Activated CD4-positive, alpha-beta memory T cell treated with anti-CD3 and anti-CD28 coated beads, Interleukin-2, amount 10 ng/mL, durations not matched to agents 7 days and 5 days (primary cell): Measurements from ENCODE around the gene H19. TPM values are rescaled to one million over a fixed set of nuclear protein-coding genes. Genes with fewer than 3 reads are reported as not detected.

Experiments
- CTCF ChIA-PET: fragments of 350-600 bp; sonication (Branson Sonifier 250); formaldehyde crosslinking; loops from one replicate; lab custom pipeline; 2021; ENCODE audit warnings: antibody characterized with exemption, inconsistent platforms; lab: Charles Lee
- POLR2A ChIA-PET: fragments of 350-600 bp; sonication (Branson Sonifier 250); formaldehyde crosslinking; loops from one replicate; lab custom pipeline; 2021; ENCODE audit warnings: antibody characterized with exemption; lab: Charles Lee
- DNase-seq: peaks from one replicate; pipeline ENCODE4 v3.0.0-alpha.2; 2020
- H3K27ac Mint-ChIP-seq: one replicate; pipeline ENCODE4 v1.8.0; 2021; ENCODE audit warnings: mild to moderate bottlenecking, mixed read lengths
- H3K27me3 Mint-ChIP-seq: one replicate; pipeline ENCODE4 v1.8.0; 2021; ENCODE audit warnings: mixed read lengths
- H3K36me3 Mint-ChIP-seq: one replicate; pipeline ENCODE4 v1.8.0; 2021; ENCODE audit warnings: low read depth, mixed read lengths
- H3K4me1 Mint-ChIP-seq: one replicate; pipeline ENCODE4 v1.8.0; 2021; ENCODE audit warnings: mixed read lengths
- H3K4me3 Mint-ChIP-seq: one replicate; pipeline ENCODE4 v1.8.0; 2021; ENCODE audit warnings: mild to moderate bottlenecking, mixed read lengths
- H3K9me3 Mint-ChIP-seq: one replicate; pipeline ENCODE4 v1.8.0; 2021; ENCODE audit warnings: mixed read lengths
- total RNA-seq, 2 experiments: library from RNA; stranded (reverse); gene quantifications; one replicate each; pipeline ENCODE4 v1.2.3, GENCODE V29; 2021

The H19 gene
- total RNA-seq, 2 experiments from 2014 or later, result not detected

DNA sequence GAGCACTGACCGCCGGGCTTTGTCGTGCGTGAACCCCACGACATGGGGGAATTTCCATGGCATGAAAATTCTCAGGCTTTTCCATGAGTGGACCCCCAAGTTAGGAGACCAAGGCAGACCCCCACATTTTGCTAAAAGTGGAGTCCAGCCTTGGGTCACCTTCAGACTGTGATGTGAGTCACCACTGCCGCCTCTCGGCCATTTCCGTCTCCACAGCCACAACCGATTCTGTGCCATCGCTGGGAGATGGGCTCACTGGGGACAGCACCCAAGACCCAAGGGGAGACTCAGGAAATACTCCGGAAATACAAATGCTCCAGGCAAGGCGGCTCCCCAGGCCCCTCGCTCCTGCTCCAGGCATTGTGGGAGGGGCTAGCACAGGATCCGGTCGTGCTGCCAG is 1.2 kb upstream of the H19 start:
- no peaks in the 10 kb centered on the region for H3K27me3 Mint-ChIP-seq
- POLR2A ChIA-PET, result interaction anchor here (0.7 kb wide), 1 partner anchor 305 kb away, joined by 3 read pairs; no protein-coding TSS in a partner anchor
- DNase-seq, result no peak
- no peak overlapping the region for H3K27ac Mint-ChIP-seq
- H3K4me1 Mint-ChIP-seq, result no peaks in the 10 kb centered on the region
- H3K4me3 Mint-ChIP-seq, result no peak overlapping the region
- CTCF ChIA-PET, result interaction anchor here (0.9 to 4.1 kb wide), 5 partner anchors 51 to 306 kb away, joined by 3 to 42 read pairs (median 7); no protein-coding TSS in a partner anchor
- H3K36me3 Mint-ChIP-seq, result no peaks in the 10 kb centered on the region
- H3K9me3 Mint-ChIP-seq, result no peaks in the 10 kb centered on the region

DNA sequence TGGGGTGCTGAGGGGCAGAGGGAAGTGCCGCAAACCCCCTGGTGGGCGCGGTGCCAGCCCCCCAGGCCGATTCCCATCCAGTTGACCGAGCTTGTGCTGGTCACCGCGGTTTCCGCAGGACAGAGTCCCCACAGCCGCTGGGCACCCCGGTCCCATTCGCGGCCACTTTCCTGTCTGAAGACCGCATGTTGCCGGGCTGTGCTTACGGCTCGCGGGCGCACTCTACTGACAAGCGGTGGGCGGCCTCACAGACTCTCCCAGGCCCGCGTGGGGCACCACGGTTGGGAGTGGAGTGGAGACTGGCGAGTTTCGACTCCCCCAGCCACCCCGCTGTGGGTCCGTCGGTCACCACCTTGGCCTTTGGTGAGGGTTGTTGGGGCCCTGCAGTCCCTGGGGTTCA is 648 bp upstream of the H19 start:
- no peaks in the 10 kb centered on the region for H3K27me3 Mint-ChIP-seq
- CTCF ChIA-PET, result interaction anchor here (0.9 to 1.5 kb wide), 2 partner anchors 116 to 165 kb away, joined by 3 read pairs; no protein-coding TSS in a partner anchor
- no peak overlapping the region for H3K27ac Mint-ChIP-seq
- H3K4me3 Mint-ChIP-seq, result no peak overlapping the region
- H3K9me3 Mint-ChIP-seq, result no peaks in the 10 kb centered on the region
- no peaks in the 10 kb centered on the region for H3K4me1 Mint-ChIP-seq
- POLR2A ChIA-PET, result no interaction called here
- DNase-seq, result no peak
- no peaks in the 10 kb centered on the region for H3K36me3 Mint-ChIP-seq

DNA sequence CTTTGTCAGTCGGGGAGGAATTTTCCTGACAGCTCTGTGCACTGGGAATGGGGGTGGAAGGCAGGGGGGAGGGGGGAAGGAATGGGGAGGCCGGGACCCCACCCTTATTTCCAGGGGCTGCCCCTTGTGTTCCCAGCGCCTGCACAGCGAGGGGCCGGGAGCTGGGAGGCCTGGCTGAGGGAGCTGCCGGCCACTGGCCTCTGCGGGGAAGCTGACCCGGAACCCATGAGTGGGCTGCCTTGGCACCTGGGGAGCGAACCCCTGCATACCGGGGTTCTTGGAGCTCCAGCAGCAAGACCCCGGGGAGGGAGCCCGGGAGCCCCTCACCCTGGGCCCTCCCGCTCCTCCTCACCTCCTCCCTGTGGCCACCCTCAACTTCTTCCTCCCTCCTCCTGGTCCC is 3.5 kb downstream of the H19 start:
- CTCF ChIA-PET, result interaction anchor here (1.6 kb wide), 1 partner anchor 112 kb away, joined by 4 read pairs; no protein-coding TSS in a partner anchor
- no peaks in the 10 kb centered on the region for H3K27me3 Mint-ChIP-seq
- H3K4me1 Mint-ChIP-seq, result no peaks in the 10 kb centered on the region
- DNase-seq, result no peak
- H3K9me3 Mint-ChIP-seq, result no peaks in the 10 kb centered on the region
- H3K4me3 Mint-ChIP-seq, result no peak overlapping the region
- H3K27ac Mint-ChIP-seq, result no peak overlapping the region
- POLR2A ChIA-PET, result no interaction called here
- H3K36me3 Mint-ChIP-seq, result no peaks in the 10 kb centered on the region

DNA sequence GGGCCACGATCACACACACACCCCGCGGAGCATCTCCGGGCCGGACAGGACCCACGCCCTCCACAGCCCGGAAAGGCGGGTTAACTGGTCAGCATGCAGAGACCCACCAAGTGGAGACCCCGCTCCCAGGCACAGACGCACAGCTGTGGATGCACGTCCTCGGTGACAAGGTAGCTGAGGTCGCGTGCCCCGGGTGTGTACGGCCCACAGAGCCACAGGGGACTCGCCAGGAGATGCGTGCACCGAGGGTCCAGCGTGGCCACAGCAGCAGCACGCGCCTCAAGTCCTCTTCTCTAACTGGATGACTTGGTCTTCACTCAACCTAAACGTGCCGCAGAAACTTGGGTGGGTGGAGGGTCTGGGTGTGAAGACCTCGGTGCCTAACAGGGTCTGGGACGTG is 5.5 kb downstream of the H19 start:
- Mint-ChIP-seq H3K4me3 (no peak overlapping the region), H3K27ac (no peak overlapping the region), H3K4me1 (no peaks in the 10 kb centered on the region), H3K27me3 (no peaks in the 10 kb centered on the region), H3K36me3 (no peaks in the 10 kb centered on the region), H3K9me3 (no peaks in the 10 kb centered on the region)
- ChIA-PET CTCF (no interaction called here), POLR2A (no interaction called here)
- DNase-seq, result no peak

DNA sequence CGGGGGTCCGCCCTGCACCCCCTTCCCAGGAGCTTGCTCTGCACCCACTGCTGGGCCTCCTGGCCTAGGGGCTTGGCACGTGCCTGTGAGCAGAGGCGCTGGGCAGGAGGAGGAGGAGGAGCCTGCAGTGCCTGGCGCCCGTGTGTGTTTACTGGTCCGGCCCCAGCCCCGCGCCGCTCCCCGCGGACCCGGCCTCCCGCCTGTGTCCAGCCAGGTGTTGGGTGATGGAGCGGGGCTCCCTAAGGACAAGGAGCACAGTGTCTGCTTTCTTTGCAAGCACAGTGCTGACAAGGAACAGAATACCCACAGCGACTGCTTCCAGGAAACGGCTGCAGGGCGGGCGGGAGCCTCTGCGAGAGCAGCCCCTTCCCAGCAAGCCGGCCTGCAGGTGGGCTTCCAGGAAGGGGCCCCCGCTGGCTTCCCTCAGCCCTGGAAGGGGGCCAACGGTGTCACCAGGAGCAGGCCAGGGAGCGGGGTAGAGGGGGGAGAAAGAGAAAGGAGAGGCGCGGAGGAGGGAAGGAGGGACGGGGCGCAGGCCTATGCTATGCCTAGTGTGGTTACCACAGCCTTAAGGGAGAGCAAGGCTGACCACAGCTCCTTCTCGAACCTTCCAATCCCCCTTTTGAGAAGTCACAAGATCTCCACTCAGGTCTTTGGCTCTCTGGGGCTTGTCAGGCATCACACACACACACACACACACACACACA is 6.6 kb downstream of the H19 start:
- Mint-ChIP-seq H3K36me3 (no peaks in the 10 kb centered on the region), H3K4me3 (no peak overlapping the region), H3K27me3 (no peaks in the 10 kb centered on the region), H3K9me3 (no peaks in the 10 kb centered on the region), H3K27ac (no peak overlapping the region), H3K4me1 (no peaks in the 10 kb centered on the region)
- ChIA-PET POLR2A (no interaction called here), CTCF (interaction anchor here (0.9 kb wide), 1 partner anchor 158 kb away, joined by 3 read pairs; no protein-coding TSS in a partner anchor)
- no peak for DNase-seq

DNA sequence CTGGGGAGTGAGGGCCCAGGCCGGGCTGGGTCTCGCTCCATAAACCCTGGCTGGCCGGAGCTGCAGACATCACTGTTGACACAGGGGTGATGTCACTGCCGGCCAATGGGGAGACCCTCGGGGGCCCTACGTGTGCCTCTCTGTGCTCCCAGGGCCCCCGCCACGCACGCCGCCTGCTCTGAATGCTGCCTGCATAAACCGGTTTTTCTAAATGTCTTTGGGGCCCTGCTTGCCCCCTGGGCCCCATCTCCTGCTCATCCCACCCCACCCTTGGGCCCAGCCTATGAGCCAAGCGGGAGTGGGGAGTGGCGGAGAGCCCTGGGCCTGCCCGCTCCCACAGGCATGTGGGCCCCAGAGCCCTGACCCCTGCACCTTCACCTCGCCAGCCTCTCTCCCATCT is 7.7 kb downstream of the H19 start:
- no peak overlapping the region for H3K27ac Mint-ChIP-seq
- H3K27me3 Mint-ChIP-seq, result no peaks in the 10 kb centered on the region
- DNase-seq, result no peak
- CTCF ChIA-PET, result interaction anchor here (0.9 kb wide), 1 partner anchor 157 kb away, joined by 3 read pairs; no protein-coding TSS in a partner anchor
- POLR2A ChIA-PET, result no interaction called here
- H3K36me3 Mint-ChIP-seq, result no peaks in the 10 kb centered on the region
- H3K4me3 Mint-ChIP-seq, result no peak overlapping the region
- H3K4me1 Mint-ChIP-seq, result no peaks in the 10 kb centered on the region
- H3K9me3 Mint-ChIP-seq, result no peaks in the 10 kb centered on the region

DNA sequence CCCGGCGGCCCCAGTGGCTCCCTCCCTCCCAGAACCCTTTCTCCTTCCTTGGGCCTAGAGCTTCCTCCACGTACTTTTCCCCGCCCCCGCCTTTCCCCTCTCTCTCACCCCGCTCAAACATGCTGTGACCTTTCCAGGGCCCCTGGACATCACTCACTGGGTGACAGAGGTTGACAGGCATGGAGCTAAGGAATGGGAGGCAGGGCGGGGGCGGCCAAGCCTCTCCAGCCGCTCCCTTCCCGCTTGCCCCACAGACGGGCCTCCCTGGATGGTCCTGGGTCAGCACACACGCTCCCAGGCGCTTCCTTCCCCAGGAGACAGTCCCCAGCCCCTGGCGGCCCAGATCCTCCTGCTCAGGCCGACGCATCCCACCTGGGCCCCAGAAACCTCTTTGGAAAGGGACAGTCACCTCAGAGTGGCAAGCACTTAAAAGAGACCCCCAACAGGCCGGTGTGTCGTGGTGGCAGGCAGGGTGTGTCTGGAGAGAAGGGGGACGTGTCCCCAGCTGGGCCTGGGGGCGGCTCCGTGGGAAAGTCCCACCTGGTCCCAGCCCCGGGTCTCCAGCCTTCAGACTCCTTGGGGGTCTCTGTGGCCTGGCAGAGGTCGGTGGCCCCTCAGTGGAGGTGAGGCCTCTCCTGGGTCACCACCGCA is 8.8 kb downstream of the H19 start:
- H3K4me1 Mint-ChIP-seq, result no peaks in the 10 kb centered on the region
- POLR2A ChIA-PET, result no interaction called here
- no peaks in the 10 kb centered on the region for H3K36me3 Mint-ChIP-seq
- CTCF ChIA-PET, result interaction anchor here (1.6 kb wide), 1 partner anchor 156 kb away, joined by 4 read pairs; no protein-coding TSS in a partner anchor
- no peaks in the 10 kb centered on the region for H3K9me3 Mint-ChIP-seq
- H3K27ac Mint-ChIP-seq, result no peak overlapping the region
- H3K4me3 Mint-ChIP-seq, result no peak overlapping the region
- DNase-seq, result no peak
- no peaks in the 10 kb centered on the region for H3K27me3 Mint-ChIP-seq

DNA sequence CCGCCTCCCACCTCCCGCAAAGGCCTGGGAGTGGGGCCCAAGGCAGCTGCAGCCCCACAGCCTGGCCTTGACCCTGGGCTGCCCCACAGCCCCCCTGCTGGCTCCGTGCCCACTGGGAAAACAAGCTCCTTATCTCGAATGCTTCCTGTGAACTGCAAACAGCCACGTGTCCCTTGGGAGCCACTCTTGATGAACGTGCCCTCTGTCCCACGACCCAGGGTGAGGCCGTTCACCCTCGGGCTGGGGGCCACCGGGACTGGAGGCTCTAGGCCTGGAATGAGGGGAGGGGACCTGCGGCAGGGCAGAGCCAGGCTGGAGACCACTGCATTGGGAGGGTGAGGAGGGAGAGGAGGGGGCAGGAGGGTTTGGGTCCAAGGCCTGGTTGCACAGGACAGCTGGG is 9.5 kb downstream of the H19 start:
- ChIA-PET POLR2A (no interaction called here), CTCF (interaction anchor here (1.6 kb wide), 1 partner anchor 155 kb away, joined by 4 read pairs; no protein-coding TSS in a partner anchor)
- Mint-ChIP-seq H3K9me3 (no peaks in the 10 kb centered on the region), H3K36me3 (no peaks in the 10 kb centered on the region), H3K27ac (no peak overlapping the region), H3K4me1 (no peaks in the 10 kb centered on the region), H3K4me3 (no peak overlapping the region), H3K27me3 (no peaks in the 10 kb centered on the region)
- DNase-seq, result no peak

DNA sequence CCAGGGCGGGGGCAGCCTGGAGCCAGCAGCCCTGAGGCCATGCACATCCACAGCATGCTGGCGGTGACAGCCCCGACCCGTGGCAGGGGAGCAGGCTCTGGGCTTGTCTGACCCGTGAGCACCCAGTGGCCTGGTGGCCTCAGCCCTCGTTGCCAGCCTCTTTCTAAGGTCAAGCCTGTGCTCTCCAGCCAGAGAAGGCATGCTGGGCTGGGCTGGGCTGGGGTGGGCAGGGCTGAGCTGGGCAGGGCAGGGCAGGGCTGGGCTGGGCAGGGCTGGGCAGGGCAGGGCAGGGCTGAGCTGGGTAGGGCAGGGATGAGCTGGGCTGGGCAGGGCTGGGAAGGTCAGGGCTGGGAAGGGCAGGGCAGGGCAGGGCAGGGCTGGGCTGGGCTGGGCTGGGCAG is 10.6 kb downstream of the H19 start:
- POLR2A ChIA-PET, result no interaction called here
- no peak for DNase-seq
- H3K27me3 Mint-ChIP-seq, result no peaks in the 10 kb centered on the region
- no peak overlapping the region for H3K4me3 Mint-ChIP-seq
- no peaks in the 10 kb centered on the region for H3K9me3 Mint-ChIP-seq
- CTCF ChIA-PET, result no interaction called here
- no peaks in the 10 kb centered on the region for H3K4me1 Mint-ChIP-seq
- H3K27ac Mint-ChIP-seq, result no peak overlapping the region
- H3K36me3 Mint-ChIP-seq, result no peaks in the 10 kb centered on the region

DNA sequence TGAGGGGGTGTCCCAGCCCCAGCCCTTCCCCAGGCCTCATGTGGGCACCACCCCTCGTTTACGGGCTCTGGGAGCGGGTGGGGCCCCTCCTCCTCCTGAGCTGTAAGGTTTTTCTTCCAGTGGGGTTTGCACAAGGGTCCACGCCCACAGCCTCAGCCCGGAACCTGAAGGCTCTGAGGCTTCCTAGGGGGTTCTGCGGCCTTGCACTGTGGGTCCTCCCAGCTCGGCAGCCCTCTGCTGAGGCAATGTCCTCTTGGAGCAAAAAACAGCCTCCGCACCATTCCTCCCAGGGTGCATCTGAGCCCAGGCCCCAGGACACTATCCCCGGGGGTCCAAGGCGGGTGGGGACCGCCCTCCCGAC is 14.1 kb downstream of the H19 start:
- H3K27ac Mint-ChIP-seq, result no peak overlapping the region
- no peak overlapping the region for H3K4me3 Mint-ChIP-seq
- H3K4me1 Mint-ChIP-seq, result no peaks in the 10 kb centered on the region
- no peaks in the 10 kb centered on the region for H3K36me3 Mint-ChIP-seq
- no peak for DNase-seq
- no peaks in the 10 kb centered on the region for H3K27me3 Mint-ChIP-seq
- ChIA-PET CTCF (no interaction called here), POLR2A (no interaction called here)
- no peaks in the 10 kb centered on the region for H3K9me3 Mint-ChIP-seq

DNA sequence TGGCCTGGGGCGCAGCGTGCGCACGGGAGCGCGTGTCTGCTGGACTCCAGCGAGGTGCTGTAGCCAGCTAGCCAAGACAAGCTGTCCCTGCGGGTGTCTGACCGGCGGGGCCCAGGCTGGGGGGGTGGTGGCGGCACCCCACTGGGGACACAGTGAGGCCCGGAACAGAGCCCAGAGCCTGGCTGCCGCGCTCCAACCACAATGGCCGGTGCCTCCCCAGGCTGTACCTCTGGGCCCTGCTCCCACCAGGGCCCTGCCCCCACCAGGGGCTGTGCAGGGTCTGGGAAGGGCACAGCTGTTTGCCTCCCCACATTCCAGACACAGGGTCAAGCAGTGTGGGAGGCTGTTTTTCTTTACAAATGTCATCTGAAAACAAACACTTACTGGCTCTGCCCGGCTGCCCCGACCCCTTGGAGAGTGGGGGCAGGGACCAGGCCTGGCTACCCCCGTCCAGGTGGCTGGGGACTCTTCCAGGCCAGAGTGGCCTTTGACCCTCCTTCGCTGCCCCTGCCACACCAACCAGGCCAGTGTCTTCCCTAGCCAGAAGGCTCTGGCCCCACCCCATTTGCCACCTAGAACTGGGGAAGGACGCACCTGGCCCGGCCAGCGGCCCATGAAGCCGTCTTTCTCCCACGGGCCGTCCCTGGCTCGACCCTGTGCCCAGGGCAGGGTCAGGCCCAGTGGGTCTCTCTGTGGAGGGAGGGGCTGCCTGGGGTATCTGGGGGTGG is 14.6 kb downstream of the H19 start:
- Mint-ChIP-seq H3K27ac (no peak overlapping the region), H3K4me1 (no peaks in the 10 kb centered on the region), H3K9me3 (no peaks in the 10 kb centered on the region), H3K36me3 (no peaks in the 10 kb centered on the region), H3K4me3 (no peak overlapping the region), H3K27me3 (no peaks in the 10 kb centered on the region)
- POLR2A ChIA-PET, result no interaction called here
- no peak for DNase-seq
- CTCF ChIA-PET, result no interaction called here

DNA sequence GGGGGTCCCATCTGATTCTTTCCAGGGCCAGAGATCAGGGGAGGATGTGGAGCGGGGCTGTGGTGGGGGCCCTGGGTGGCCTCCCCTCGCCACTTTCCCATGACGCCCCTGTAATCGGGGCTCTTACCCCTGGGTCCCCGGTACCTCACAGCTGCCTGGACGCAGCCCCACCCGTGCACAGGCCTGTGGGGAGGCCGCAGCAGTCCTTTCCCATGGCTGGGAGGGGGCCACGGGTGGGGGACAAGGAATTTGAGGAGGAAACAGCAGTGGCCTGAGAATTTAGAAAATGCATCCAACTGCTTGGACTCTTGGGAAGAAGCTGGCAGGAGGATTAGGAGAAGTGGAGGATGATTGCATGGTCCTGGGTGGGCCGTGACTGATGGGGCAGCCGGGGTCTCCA is 18.0 kb downstream of the H19 start:
- no peaks in the 10 kb centered on the region for H3K36me3 Mint-ChIP-seq
- DNase-seq, result no peak
- H3K4me3 Mint-ChIP-seq, result no peak overlapping the region
- ChIA-PET POLR2A (no interaction called here), CTCF (no interaction called here)
- no peak overlapping the region for H3K27ac Mint-ChIP-seq
- H3K27me3 Mint-ChIP-seq, result no peaks in the 10 kb centered on the region
- H3K9me3 Mint-ChIP-seq, result no peaks in the 10 kb centered on the region
- H3K4me1 Mint-ChIP-seq, result no peaks in the 10 kb centered on the region

DNA sequence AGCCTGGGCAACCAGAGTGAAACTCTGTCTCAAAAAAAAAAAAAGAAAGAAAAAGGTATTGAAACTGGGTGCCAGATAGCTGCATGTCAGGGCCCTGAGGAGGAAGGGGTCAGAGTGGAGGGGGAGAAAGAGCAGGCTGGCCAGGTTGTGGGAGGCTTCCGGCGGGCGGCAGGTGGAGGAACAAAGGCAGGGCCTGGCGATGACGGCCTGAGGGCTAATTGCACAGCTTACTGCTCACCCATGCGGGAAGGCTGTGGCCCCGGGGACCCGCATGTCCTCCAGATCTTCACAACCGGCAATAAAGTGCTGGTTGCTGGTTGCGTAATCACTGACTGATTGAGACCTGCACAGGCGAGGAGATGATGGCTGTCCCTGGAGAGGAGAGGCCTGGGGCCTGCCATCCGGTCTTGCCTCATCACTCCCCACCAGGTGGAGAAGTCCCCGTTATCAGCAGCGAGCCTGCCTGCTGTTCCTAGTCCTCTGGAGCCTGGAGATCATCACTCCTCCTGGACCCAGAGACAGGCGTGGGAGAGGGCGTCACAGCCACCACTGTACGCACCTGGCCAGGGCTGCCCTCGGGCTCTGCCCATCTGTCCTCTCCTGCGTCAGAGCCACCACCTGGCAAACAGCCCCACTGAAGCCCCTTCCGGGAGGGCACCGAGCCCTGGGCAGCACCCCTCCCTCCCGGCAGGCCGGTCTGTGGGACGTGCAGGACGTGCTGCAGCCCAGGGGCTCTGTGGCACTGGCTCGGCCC is 18.7 kb downstream of the H19 start:
- no peak overlapping the region for H3K4me3 Mint-ChIP-seq
- H3K9me3 Mint-ChIP-seq, result no peaks in the 10 kb centered on the region
- no peaks in the 10 kb centered on the region for H3K36me3 Mint-ChIP-seq
- POLR2A ChIA-PET, result no interaction called here
- H3K27ac Mint-ChIP-seq, result no peak overlapping the region
- CTCF ChIA-PET, result no interaction called here
- H3K4me1 Mint-ChIP-seq, result no peaks in the 10 kb centered on the region
- no peaks in the 10 kb centered on the region for H3K27me3 Mint-ChIP-seq
- no peak for DNase-seq
